ENCODE results near the gene SHISA6.

Gene SHISA6

DNA sequence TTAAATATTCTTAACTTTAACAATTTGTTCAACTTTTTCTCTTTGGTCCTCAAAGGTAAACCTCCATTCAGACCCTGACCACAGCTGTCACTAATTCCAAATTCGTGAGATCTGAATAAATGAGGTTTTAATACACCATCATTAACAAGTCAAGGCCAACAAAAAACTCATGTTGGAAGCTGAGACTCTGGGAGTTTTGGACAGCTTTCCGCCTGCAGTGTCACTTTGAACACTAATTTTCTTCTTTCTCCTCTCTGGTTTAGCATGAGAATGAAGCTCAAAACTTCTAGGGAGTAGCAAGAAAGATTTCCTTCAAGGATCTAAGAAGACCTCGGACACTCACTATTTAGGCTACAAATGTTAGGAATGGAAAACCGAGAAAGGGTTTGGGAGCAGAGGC, 324.6 kb downstream of the SHISA6 start:
- no peak overlapping the region for H3K4me3 ChIP-seq (ENCODE audit: low read depth, low read length)
- no peak for DNase-seq (ENCODE audit: low read depth)
- TF ChIP-seq, protein P1, sequence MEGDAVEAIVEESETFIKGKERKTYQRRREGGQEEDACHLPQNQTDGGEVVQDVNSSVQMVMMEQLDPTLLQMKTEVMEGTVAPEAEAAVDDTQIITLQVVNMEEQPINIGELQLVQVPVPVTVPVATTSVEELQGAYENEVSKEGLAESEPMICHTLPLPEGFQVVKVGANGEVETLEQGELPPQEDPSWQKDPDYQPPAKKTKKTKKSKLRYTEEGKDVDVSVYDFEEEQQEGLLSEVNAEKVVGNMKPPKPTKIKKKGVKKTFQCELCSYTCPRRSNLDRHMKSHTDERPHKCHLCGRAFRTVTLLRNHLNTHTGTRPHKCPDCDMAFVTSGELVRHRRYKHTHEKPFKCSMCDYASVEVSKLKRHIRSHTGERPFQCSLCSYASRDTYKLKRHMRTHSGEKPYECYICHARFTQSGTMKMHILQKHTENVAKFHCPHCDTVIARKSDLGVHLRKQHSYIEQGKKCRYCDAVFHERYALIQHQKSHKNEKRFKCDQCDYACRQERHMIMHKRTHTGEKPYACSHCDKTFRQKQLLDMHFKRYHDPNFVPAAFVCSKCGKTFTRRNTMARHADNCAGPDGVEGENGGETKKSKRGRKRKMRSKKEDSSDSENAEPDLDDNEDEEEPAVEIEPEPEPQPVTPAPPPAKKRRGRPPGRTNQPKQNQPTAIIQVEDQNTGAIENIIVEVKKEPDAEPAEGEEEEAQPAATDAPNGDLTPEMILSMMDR (conservative IDR thresholded peaks at IDR 0.05; ENCODE audit: low read depth, low read length), result no peak

DNA sequence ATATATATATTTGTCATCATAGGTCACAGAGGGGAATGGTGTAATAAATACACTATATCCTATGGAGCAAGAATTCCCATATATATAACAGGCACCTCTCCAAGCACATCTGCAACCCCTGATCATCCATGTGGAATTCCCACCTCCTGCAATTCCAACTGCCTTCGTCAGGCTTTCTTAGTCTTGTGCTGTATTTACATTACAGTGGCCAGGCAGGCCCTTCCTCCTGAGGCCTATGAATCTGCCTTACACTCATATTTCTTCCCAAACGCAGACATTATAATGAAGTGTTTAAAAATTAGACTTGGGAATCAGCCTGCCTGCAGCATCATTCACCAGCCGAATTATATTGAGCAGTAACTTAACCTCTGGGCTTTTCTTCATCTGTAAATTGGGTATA, 338.0 kb downstream of the SHISA6 start:
- H3K4me3 ChIP-seq (ENCODE audit: low read depth, low read length), result no peak overlapping the region
- TF ChIP-seq, protein P1 (conservative IDR thresholded peaks at IDR 0.05; ENCODE audit: low read depth, low read length), result no peak
- DNase-seq (ENCODE audit: low read depth), result no peak

DNA sequence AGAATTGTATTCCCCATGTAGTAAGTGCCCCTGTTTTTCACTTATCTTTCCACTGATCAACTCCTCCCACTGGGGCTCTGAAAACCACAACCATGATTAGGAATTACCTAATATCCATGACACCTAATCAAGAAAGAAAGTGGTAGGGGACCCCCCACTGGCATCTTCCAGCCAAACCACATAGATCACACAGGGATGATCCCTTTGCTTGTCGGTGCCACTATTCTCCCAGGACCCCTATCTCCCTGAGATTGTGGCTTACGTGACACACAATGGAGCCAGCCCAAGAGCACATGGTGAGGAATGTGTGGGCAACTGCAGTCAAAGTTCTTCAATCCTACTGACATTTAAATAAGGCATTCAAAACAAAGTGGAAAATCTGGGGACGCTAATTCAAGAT, 339.7 kb downstream of the SHISA6 start:
- DNase-seq (ENCODE audit: low read depth), result no peak
- H3K4me3 ChIP-seq (ENCODE audit: low read depth, low read length), result no peak overlapping the region
- TF ChIP-seq, protein P1 (conservative IDR thresholded peaks at IDR 0.05; ENCODE audit: low read depth, low read length), result no peak

DNA sequence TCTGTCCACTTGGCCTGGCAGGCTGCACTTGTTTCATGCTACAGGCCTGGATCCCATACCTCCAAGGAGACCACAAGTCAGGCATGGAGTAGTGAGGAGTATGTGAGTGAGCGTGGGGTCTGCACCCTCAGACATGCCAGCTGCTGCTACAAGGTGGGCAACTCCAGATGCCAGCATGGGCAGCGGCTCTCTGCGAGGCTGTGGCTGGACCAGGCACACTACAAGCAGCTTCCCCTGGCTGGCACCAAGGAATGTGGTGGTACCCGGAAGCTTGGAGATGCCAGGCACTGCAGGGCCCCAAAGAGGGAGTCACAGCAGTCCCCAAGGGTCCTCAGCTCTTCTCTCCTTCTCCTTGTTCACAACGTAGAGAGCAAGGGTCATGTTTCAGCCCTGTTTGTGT, 341.2 kb downstream of the SHISA6 start:
- no peak for DNase-seq (ENCODE audit: low read depth)
- TF ChIP-seq, protein P1 (conservative IDR thresholded peaks at IDR 0.05; ENCODE audit: low read depth, low read length), result no peak
- H3K4me3 ChIP-seq (ENCODE audit: low read depth, low read length), result no peak overlapping the region

DNA sequence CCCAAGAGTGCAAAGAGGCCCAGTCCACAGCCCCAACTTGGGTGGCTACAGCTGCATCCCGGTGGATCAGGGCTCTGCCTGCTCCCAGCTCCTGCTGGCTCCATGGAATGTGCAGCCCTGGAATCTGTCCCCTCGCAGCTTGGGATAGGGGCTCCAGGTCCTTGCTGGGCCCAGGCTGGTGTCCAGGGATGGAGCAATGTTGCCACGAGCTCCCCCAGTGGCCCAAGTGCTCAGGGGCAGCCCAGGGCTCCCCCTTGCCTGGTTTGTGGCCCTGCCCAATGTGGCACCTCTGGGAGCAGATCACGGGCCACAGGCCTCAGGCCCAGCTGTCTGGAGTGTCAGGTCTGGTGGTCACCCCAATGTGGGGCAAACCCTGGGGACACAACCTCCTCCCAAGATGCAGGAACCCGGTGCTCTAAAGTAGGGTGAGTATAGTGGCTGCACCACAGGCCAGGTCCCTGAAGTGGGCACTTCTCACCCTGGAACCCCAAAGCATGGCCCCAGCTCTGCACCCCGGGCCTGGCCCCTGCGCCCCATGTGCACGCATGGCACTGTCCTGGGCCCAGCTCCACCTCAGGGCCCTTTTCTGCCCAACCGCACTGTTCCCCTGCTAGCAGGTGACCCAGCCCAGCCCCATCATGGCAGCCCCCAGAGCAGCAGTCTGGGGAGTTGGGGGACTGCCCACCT, 342.4 kb downstream of the SHISA6 start:
- TF ChIP-seq, protein P1 (conservative IDR thresholded peaks at IDR 0.05; ENCODE audit: low read depth, low read length), result no peak
- H3K4me3 ChIP-seq (ENCODE audit: low read depth, low read length), result no peak overlapping the region
- DNase-seq (ENCODE audit: low read depth), result no peak

DNA sequence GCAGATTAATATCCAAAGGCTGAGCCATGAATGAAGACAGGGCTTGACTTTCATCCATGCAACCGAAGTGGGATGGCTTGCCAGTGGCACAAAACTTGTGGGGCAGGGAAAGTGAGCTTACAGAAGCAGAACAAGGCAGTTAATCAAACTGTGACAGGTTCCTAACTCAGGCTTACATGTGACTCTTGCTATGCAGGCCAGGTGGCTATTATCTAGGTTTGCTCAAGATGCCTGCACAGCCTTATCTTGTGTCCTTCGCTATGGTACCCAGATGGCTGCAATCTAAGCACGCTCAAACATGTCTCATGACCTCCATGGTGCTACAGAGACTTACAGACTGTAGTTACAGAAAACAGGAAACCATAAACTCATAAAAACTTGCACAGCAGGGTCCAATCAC, 348.7 kb downstream of the SHISA6 start:
- H3K4me3 ChIP-seq (ENCODE audit: low read depth, low read length), result no peak overlapping the region
- TF ChIP-seq, protein P1 (conservative IDR thresholded peaks at IDR 0.05; ENCODE audit: low read depth, low read length), result no peak
- DNase-seq (ENCODE audit: low read depth), result no peak
